Breast epithelium (tissue), 4 donors: ENCODE data around the gene ZNF175. TPM values are rescaled to one million over a fixed set of nuclear protein-coding genes. Genes with fewer than 3 reads are reported as not detected.

Experiments
- DNase-seq, 2 donors: peaks; one replicate each; pipeline ENCODE4 v3.0.0-alpha.2; 2019; ENCODE audit warnings: low spot score in 2 of 2
- H3K27ac ChIP-seq, 2 donors: fragments of 200-600 bp; sonication (generic) in 1 of 2; one replicate each; pipeline ENCODE4 v1.5.1; 2016 to 2019; ENCODE audit warnings: mild to moderate bottlenecking in 1 of 2
- H3K27me3 ChIP-seq, 2 donors: fragments of 200-600 bp; sonication (generic) in 1 of 2; one replicate each; pipeline versions ENCODE4 v1.5.1 to v1.6.0; 2017 to 2019; ENCODE audit warnings: control low read depth in 1 of 2, mild to moderate bottlenecking in 1 of 2
- H3K36me3 ChIP-seq: fragments of 200-600 bp; one replicate; pipeline ENCODE4 v1.5.1; 2019
- H3K4me1 ChIP-seq, 2 donors: fragments of 200-600 bp; sonication (generic); one replicate each; pipeline ENCODE4 v1.5.1; 2016 to 2019; ENCODE audit warnings: control low read depth in 1 of 2
- H3K4me3 ChIP-seq, 3 donors: fragments of 200-600 bp; sonication (generic); 1 replicate in 2 of 3; 2 replicates in 1 of 3; pipeline ENCODE4 v1.5.1; 2016 to 2019; ENCODE audit warnings: mild to moderate bottlenecking in 3 of 3, moderate library complexity in 2 of 3
- H3K9me3 ChIP-seq, 2 donors: fragments of 200-600 bp; sonication (generic) in 1 of 2; one replicate each; pipeline ENCODE4 v1.5.1; 2016 to 2019; ENCODE audit warnings: control low read depth in 1 of 2
- CTCF ChIP-seq, 3 donors: fragments of 450-650 bp; IDR thresholded peaks; one replicate each; pipeline ENCODE4 v1.5.1; 2016 to 2017; ENCODE audit warnings: antibody characterized with exemption in 3 of 3, mild to moderate bottlenecking in 3 of 3, moderate library complexity in 3 of 3
- POLR2A ChIP-seq: fragments of 450-650 bp; IDR thresholded peaks from one replicate; pipeline ENCODE4 v1.6.1; 2016; ENCODE audit warnings: antibody characterized with exemption, mild to moderate bottlenecking, moderate library complexity
- POLR2AphosphoS5 ChIP-seq, 3 donors: sonication (generic); formaldehyde crosslinking; IDR thresholded peaks; one replicate each; pipeline ENCODE4 v1.6.1; 2017; ENCODE audit warnings: antibody characterized with exemption in 3 of 3
- intact Hi-C: fragments of 100-400 bp; cut with DNase I; formaldehyde crosslinking; loops from one replicate; pipeline ENCODE4 v1.15.1; 2023; ENCODE audit warnings: low total_unique reads
- total RNA-seq, 3 donors: library from RNA; depleted of rRNA; stranded (reverse); fragments of >200 nt; gene quantifications; one replicate each; pipeline ENCODE4 v1.1.0, GENCODE V29; 2016

ZNF175 gene
- total RNA-seq, 3 donors from 2014 or later, result 4.3 to 12.1 (median 8.9) TPM

- Histone ChIP-seq H3K4me1 (no peaks in the 10 kb centered on the region), H3K9me3 (no peaks in the 10 kb centered on the region), H3K27ac (no peak overlapping the region), H3K4me3 (no peak overlapping the region), H3K36me3 (no peaks in the 10 kb centered on the region), H3K27me3 (no peaks in the 10 kb centered on the region)
- intact Hi-C loops, result no loop called here
- no peak for DNase-seq
- no peak for TF ChIP-seq POLR2AphosphoS5 (IDR thresholded peaks at IDR 0.05)
- no peak for TF ChIP-seq POLR2A
- no peak for TF ChIP-seq CTCF (IDR thresholded peaks at IDR 0.05)
These were observed 1.8 kb downstream of the ZNF175 start for GRCh38 chr19:51572908-51573307.

- intact Hi-C loops, result no loop called here
- no peak for TF ChIP-seq POLR2AphosphoS5 (IDR thresholded peaks at IDR 0.05)
- TF ChIP-seq CTCF (IDR thresholded peaks at IDR 0.05), result no peak
- no peak for TF ChIP-seq POLR2A
- no peaks in the 10 kb centered on the region for H3K27me3 ChIP-seq
- no peaks in the 10 kb centered on the region for H3K9me3 ChIP-seq
- H3K27ac ChIP-seq, result no peak overlapping the region
- no peaks in the 10 kb centered on the region for H3K36me3 ChIP-seq
- DNase-seq, result no peak
- no peaks in the 10 kb centered on the region for H3K4me1 ChIP-seq
- H3K4me3 ChIP-seq, result no peak overlapping the region
These were observed 2.2 kb downstream of the ZNF175 start for GRCh38 chr19:51573331-51573730.

GRCh38 chr19:51576850-51577249 lies 5.8 kb downstream of the ZNF175 start:
- no peaks in the 10 kb centered on the region for H3K9me3 ChIP-seq
- H3K4me3 ChIP-seq, result no peak overlapping the region
- DNase-seq, result no peak
- H3K27ac ChIP-seq, result no peak overlapping the region
- no peaks in the 10 kb centered on the region for H3K27me3 ChIP-seq
- H3K36me3 ChIP-seq, result no peaks in the 10 kb centered on the region
- no peak for TF ChIP-seq POLR2A
- TF ChIP-seq POLR2AphosphoS5 (IDR thresholded peaks at IDR 0.05), result no peak
- TF ChIP-seq CTCF (IDR thresholded peaks at IDR 0.05), result no peak
- intact Hi-C loops, result no loop called here
- H3K4me1 ChIP-seq, result no peaks in the 10 kb centered on the region

- no peaks in the 10 kb centered on the region for H3K27me3 ChIP-seq
- TF ChIP-seq CTCF (IDR thresholded peaks at IDR 0.05) (no peak), POLR2A (no peak), POLR2AphosphoS5 (IDR thresholded peaks at IDR 0.05) (no peak)
- intact Hi-C loops, result no loop called here
- no peaks in the 10 kb centered on the region for H3K4me1 ChIP-seq
- H3K4me3 ChIP-seq, result no peak overlapping the region
- no peak overlapping the region for H3K27ac ChIP-seq
- no peak for DNase-seq
- no peaks in the 10 kb centered on the region for H3K36me3 ChIP-seq
- peaks cover 12 to 16% of the 10 kb centered on the region in 2 donors for H3K9me3 ChIP-seq
These were observed 15.1 kb downstream of the ZNF175 start for GRCh38 chr19:51586103-51586728.

- intact Hi-C loops, result no loop called here
- Histone ChIP-seq H3K4me1 (no peaks in the 10 kb centered on the region), H3K27ac (no peak overlapping the region), H3K9me3 (peaks cover 12 to 16% of the 10 kb centered on the region in 2 donors), H3K27me3 (no peaks in the 10 kb centered on the region), H3K4me3 (no peak overlapping the region), H3K36me3 (no peaks in the 10 kb centered on the region)
- no peak for TF ChIP-seq CTCF (IDR thresholded peaks at IDR 0.05)
- no peak for TF ChIP-seq POLR2A
- TF ChIP-seq POLR2AphosphoS5 (IDR thresholded peaks at IDR 0.05), result no peak
- DNase-seq, result no peak
These were observed 15.7 kb downstream of the ZNF175 start for GRCh38 chr19:51586799-51587198.
